NCI-H2107 treated with DMSO at 0.1 percent for 48 hours (cell line): ENCODE measurements around the gene MCM9.

ENCODE experiments used
- DNase-seq: peaks from one replicate; lab custom pipeline; 2025; ENCODE audit not compliant: unreplicated experiment; lab: John Stamatoyannopoulos, UW

MCM9 gene

DNA sequence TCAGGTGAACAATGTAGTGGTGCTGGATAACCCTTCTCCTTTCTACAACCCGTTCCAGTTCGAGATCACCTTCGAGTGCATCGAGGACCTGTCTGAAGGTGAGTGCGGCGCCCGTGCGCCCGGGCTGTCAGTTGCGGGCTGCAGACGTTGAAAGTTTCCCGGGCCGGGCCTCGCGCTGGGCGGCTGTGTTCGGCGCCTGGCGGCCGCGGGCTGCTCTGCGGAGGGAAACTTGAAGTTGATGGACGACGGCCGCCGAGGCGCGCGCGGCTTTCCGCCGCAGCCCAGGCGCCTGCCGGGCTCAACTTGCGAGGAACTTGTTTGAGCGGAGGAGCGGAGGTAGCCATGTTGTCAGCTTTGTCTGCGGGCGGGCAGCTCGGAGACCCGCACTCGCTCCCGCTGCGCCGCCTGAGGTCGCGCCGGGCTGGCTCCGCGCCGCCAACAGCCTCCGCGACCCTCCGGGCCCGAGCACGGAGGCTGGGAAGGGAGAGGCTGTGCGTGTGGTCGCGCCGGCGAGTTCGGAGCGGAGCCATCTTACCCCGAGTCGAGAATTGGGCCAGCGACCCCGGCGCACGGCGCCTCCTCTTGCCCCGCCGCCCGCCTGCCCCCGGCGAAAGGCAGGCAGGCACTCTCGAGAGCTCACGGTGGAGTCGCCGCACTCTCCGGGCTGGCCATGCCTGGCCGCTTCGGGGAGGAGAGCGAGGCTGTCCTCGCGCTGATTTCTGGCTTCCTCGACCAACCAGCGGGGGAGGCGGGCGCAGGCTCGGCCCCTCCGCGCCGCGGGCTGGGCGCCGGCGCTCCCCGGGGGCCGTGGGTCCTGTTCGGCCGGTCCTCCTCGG lies 40.3 kb downstream of the MCM9 start:
- no peak for DNase-seq

DNA sequence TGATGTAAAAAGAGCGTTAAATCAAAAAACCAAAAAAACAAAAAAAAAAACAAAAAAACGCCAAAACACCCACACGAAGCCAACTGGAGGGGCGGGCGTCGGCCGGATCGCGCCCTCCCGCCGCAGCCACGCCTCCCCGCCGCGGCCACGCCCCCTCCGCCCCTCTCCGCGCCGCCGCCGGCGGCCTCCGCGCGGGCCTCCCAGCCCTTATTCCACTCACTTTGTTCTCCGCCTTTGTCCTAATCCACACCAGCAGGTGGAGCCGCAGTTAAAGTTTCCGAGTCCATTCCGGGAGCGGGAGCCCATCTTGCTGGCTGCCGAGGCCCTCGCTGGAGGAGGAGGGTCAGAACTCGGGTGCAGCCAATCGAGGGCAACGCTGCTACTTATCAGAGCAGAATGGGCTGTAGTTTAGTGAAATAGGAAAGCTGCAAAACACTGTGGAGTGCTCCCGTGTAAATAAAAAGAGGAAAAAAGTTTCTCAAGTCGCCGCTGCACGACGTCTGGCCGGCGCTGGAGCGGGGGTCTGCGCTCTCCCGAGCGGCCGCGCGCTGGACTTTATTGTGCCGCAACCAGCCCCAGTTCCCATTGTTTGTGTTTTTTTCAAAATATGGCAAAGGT lies 41.0 kb downstream of the MCM9 start, which contains the start of gene ASF1A:
ASF1A (plus strand) TSS at position 346 of the 618 bp plus-strand sequence; CDS start at position 608, 262 bp downstream.
- peak; percentile 96 for DNase-seq

DNA sequence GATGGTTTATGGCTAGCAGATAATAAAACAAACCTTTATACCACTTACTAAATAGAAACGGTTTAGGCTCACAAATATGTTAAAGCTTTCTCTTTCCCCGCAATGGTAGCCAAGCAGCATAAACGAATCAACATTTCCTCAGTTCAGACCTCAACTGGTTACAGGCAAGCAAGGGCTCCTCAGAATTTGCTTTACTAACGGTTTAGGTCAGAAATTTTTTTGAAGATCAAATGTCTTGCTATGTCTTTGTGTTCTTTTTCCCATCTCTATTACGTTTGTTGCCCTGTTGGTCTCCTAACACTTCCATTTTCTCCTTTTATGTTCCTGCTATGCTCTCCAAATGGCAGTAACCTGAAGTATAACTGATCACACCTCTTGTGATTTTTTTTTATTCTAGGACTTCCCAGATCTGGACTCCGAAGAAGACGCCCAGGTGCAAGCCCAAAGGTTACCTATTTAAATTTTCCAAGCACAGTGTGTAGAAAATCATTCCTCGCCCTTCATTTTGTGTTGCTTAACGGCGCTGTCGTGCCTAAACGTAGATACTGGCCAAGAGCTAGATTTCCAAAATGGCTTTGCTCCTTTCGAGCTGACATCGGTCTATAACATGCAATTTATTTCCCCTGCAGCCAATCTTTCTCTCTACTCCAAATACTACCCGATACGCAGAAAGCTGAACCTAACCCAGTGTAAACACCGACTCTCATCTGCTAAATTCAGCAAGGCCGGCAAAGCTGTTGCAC lies 41.7 kb downstream of the MCM9 start:
- DNase-seq: peak; percentile 89

DNA sequence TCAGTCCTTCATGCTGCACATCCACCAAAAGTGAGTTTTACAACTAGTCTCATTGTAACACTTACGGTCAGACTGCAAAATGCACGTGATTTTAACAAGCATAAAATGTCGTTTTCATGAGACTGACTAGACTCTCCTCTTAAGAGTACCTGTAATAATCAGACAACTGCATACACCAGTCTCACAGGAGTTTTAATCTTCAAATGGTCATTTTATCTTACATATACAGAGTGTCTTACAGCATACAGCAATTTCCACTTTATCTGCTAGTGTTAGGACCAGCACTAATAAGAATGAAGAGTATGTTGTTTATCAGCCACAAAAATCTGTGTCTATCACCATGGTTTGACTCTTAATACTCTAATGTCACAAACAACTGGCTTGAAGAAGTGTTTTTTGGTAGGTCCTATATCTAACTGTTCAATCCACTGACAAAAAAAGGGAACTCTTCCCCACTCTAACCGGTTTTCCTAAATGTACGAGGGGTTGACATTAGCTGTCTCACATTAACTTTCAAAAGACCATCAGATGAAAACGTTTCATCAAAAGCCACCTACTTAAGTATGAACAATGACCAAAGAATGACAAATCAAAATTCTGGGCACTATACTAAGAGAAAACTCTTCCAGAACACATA lies 42.5 kb downstream of the MCM9 start:
- DNase-seq: peak; percentile 53

DNA sequence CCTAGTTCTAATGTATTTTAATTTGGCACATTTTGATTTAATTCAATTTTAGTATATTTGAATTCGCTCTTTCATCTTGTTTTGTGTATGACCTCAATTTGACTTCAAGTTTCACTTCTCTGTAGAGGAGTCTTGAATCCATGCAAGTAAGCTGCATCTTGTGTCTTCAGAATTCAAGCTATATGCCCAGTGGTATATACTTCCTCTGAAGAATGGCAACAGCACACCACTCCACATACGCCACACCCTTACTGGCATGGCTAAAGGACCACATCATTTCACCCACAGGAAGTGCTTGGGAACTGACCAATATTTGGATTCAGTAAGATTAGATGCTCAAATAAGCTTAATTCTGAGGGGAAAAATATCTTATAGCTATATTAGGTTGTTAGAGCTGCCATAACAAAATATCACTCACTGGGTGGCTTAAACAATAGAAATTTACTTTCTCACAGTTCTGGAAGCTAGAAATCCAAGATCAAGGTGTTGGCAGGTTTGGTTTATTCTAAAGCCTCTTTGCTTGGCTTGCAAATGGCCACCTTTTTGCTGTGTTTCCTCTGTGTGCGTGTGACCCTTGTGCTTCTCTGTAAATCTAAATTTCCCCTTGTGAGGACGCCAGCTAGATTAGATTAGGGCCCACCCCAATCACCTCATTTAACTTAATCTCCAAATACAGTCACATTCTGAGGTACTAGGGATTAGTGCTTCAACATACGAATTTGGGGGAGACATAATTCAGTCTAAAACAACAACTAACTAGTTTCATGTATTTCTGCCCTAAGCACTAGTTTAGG lies 43.8 kb downstream of the MCM9 start:
- no peak for DNase-seq

DNA sequence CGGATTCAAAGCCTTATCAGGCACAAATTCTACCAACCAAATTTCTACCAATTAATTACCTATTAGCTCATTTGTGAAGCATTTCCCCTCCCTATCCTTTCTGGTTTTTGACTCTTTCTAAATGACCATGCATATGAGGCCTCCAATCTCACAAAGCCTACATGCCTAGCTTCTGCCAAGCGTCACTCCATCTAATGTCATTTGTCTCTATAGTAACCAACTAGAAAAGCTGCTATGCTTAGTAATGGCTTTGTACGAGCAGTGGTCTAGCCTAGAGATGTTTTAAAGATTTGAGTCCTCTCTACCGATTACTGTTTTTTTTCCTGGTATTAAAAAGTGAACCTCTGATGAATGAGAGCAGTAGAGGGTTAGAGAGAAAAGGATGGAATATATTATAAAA lies 45.8 kb downstream of the MCM9 start:
- no peak for DNase-seq

DNA sequence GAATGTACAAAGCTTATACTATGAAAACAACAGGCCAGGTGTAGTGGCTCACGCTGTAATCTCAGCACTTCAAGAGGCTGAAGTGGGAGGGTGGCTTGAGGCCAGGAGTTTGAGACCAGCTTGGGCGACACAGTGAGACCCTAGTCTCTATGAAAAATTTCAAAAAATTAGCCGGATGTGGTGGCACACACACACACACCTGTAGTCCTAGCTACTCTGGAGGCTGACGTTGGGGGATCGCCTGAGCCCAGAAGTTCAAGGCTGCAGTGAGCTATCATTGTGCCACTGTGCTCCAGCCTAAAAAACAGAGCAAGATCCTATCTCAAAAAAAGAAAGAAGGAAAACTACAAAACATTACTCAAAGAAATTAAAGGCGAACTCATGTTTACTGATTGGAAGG lies 48.3 kb downstream of the MCM9 start:
- DNase-seq: no peak

DNA sequence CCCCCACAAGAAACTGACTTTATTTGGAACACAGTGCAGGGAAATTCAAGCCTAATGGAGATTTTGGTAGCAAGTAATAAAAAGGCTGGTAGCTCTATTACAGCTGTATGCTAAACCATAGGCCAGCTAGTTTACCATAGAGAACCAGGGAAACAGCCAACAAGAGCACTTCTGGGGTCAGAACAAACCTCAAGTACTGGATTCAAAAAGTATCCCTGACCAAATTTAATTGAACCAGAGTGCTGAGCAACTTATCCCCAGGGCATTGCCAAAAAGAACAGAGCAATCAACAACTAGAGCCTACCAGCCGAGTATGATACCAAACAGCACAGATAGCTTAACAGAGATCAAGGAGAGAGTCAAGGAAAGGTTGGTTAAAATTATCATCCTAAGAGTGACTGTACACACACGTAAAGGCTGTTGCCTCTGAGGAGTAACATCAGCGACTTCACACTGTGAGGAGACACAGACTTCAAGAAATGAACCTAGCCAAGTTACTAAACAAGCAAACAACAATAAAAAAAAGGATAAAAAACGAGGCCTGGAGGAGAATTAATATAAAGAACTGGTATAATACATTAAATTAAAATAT lies 52.5 kb downstream of the MCM9 start:
- DNase-seq: no peak

DNA sequence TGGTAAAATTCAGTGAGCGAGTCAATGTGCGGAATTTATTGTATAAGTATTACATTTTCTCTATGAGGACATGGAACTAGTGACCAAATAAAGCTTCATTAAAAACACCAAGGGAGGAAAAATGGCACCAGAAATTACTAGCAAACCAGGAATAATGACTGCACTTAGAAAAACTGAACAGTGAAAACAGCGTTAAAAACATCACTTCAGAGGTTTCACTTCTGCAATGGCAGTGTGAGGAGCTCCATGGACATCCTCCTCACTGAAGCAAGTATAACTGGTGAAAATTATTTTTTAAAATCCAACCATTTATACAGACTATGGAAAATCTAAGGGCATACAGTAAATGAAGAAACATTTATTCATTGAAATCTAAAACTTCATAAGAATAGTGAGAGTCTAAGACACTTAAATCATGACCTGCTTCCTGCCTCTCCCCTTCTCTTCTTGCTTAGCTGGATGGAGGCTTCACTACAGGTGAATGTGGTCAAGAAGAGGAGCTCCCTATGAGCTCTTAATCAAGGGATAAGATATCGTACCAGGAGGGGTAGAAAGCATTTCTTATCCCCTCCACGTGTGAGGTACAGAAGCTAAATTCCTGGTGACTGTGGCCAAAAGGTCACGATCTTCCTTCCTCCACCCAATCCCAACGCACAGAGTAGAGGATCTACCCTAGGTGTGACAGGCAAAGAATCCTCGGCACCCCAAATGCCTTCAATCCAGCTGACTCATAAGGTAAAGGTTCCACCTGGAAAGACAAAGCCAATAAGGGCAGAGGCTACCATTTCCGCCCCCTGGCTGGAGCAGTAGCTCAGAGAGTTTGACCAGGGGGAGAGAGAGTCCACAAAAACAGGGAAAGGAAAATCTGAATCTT lies 53.3 kb downstream of the MCM9 start:
- DNase-seq: no peak

DNA sequence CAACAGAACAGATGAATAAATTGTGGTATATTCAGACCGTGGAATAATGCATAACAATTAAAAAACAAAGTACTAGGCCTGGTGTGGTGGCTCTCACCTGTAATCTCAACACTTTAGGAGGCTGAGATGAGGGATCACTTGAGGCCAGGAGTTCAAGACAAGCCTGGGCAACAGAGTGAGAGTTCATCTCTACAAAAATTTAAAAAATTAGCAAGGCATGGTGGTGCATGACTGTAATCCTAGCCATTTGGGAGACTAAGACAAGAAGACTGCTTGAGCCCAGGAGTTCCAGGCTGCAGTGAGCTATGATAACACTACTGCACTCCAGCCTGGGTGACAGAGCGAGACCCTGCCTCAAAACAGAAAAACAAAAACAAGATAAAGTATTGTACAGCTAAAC lies 57.2 kb downstream of the MCM9 start:
- DNase-seq: no peak

DNA sequence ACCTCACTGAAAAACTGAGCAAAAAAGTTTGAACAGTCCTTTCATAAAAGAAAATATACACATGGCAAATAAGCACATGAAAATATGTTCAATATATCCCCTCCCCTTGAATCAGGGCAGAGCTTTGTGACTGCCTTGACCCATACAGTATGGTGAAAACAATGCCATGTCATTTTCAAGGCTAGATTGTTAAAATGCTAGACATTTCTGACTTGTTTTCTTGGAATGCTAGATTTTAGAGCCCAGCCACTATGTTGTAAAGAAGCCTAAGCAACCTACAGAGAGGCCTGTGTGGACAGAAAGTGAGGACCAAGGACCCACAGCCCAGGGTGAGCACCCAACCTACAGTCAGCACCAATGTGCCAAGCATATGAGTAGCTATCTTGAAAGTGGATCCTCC lies 58.1 kb downstream of the MCM9 start:
- DNase-seq: no peak

DNA sequence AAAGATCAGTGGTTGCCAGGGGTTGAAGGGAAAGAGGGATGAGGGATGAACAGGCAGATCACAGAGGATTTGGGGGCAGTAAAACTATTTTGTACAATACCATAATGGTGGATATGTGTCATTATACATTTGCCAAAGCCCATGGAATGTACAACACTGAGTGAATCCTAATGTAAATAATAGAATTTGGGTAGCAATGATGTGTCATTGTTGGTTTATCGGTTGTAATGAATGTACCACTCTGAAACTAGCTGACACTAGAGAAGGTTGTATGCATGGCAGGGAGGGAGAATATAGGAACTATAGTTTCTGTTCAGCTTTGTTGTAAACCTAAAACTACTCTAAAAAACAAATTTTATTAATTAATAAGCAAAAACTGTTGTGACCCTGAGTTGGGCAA lies 58.8 kb downstream of the MCM9 start:
- DNase-seq: no peak

DNA sequence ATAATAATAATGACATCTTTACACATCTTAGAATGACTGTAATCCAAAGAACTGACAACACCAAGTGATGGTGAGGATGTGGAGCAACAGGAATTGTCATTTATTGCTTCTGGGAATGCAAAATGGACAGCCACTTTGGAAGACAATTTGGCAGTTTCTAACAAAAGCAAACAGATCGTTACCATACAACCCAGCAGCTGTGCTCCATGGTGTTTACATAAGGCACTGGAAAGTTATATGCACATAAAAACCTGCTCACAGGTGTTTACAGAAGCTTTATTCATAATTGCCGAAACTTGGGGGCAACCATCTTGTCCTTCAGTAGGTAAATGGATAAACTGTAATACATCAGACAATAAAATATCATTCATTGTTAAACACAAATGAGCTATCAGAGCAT lies 59.3 kb downstream of the MCM9 start:
- DNase-seq: no peak

DNA sequence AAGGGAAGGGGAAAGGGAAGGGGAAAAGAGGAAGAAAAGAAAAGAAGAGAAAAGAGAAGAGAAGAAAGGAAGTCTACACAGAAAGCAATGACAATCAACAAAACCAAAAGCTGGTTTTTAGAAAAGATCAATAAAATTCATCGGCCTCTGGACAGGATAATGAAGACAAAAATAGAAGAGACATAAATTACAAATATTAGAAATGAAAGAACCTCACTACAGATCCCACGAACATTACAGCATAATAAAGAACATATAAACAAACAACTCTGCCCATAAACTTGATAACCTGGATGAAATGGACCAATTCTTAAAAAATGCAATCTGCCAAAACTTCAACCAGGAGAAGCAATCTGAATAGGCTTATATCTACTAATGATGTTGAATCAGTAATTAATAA lies 61.7 kb downstream of the MCM9 start:
- DNase-seq: no peak

DNA sequence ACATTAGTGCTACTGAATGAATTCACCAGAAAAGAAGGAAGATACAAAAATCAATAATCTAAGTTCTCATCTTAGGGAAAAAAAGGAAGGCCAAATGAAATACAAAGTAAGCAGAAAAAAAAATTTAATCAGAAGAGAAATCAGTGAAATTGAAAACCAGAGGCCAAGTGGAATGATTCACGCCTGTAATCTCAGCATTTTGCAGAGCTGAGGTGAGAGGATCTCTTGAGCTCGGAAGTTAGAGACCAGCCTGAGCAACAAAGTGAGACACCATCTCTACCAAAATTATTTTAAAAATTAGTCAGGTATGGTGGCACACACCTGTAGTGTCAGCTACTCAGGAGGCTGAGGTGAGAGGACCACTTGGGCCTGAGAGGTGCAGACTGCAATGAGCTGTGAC lies 62.2 kb downstream of the MCM9 start:
- DNase-seq: no peak

DNA sequence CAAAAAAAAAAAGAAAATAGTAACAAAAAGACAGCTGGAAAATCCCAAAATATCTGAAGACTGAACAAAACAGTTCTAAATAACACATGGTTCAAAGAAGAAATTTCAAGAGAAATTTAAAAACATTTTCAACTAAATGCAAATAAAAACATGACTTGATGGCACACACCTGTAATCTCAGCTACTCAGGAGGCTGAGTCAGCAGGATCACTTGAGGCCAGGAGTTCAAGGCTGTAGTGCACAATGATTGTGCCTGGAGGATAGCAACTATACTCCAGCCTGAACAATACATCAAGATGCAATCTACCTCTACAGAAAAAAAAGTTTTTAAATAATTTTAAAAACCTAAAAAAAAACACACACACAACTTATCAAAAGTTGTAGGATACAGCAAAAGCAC lies 62.6 kb downstream of the MCM9 start:
- no peak for DNase-seq

DNA sequence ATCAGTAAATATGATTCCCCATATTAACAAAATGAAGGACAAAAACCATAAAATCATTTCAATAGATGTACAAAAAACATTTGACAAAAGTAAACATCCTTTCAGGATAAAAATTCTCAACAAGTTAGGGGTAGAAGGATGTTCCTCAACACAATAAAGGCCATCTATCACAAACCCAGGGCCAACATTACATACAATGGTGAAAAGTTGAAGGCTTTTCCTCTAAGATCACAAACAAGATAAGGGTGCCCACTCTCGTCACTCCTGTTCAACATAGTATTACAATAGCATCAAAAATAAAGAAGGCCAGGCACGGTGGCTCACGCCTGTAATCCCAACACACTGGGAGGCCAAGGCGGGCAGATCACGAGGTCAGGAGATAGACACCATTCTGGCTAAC lies 63.6 kb downstream of the MCM9 start:
- no peak for DNase-seq

DNA sequence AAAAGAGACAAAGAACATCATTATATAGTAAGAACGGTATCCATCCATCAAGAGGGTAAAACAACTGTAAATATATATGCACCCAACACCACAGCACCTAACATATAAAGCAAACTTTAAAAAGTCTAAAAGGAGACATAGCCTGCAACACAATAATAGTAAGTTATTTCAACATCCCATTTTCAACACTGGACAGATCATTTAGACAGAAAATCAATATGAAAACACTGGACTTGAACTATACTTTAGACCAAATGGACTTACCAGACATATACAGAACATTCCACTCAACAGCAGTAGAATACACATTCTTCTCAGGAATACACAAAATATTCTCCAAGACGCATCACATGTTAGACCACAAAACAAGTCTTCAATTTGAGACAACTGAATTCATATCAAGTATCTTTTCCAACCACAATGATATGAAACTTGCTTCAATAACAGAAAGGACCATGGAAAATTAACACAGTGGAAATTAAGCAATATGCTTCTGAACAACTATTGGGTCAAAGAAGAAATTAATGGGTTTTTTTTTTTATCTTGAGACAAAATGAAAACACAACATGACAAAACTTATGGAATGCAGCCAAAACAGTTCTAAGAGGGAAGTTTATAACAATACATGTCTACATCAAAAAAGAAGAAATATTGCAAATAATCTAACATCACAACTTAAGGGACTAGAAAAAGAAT lies 64.9 kb downstream of the MCM9 start:
- DNase-seq: no peak

DNA sequence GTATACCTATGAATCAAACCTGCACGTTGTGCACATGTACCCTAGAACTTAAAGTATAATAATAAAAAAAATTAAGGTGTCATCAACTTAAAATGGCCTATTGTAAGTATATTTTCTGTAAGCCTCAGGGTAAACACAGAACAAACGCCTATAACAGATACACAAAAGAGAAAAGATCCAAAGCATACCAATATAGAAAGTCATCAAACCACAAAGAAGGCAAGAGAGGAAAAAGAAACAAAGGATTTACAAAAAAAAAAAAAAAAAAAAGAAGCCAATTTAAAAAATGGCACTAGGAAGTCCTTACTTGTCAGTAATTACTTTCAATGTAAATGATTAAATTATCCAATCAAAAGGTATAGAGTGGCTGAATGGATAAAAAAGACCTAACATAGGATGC lies 65.6 kb downstream of the MCM9 start:
- no peak for DNase-seq
